OCI-LY7 (cell line): Measurements from ENCODE around the gene MRC2. TPM values are rescaled to one million over a fixed set of nuclear protein-coding genes. Genes with fewer than 3 reads are reported as not detected.

Experiments used
- Bru-seq: library from RNA; stranded (reverse); fragments of 400-500 nt; gene quantifications from one replicate; lab custom pipeline; 2021; lab: Mats Ljungman, UMichigan
- BruChase-seq, 2 experiments: library from RNA; stranded (reverse); fragments of 400-500 nt; gene quantifications; one replicate each; lab custom pipeline; 2021; lab: Mats Ljungman, UMichigan
- BruUV-seq: library from RNA; stranded (reverse); fragments of 400-500 nt; replicated peaks from 2 replicates; lab custom pipeline; 2021; lab: Mats Ljungman, UMichigan
- CTCF ChIA-PET: fragments of 300-600 bp; sonication (Branson Sonifier 250); formaldehyde crosslinking; loops from one replicate; lab custom pipeline; 2022; ENCODE audit warnings: antibody characterized with exemption; ENCODE audit not compliant: unreplicated experiment; lab: Charles Lee
- POLR2A ChIA-PET: fragments of 300-600 bp; sonication (Branson Sonifier 250); formaldehyde crosslinking; loops from one replicate; lab custom pipeline; 2022; ENCODE audit warnings: antibody characterized with exemption; lab: Charles Lee
- DNase-seq: peaks from one replicate; pipeline ENCODE4 v3.0.0-alpha.2; 2015; ENCODE audit warnings: low spot score
- H2AFZ ChIP-seq: fragments of 200-600 bp; sonication (generic), shearing (Covaris generic); 2 replicates; pipeline ENCODE4 v1.6.1; 2014; ENCODE audit warnings: mild to moderate bottlenecking, antibody characterized with exemption, low read length, moderate library complexity
- H3K27ac ChIP-seq: fragments of 200-600 bp; sonication (generic); 2 replicates; pipeline ENCODE4 v1.5.1; 2014; ENCODE audit warnings: mixed run types, low read depth, mild to moderate bottlenecking, moderate library complexity, low read length, inconsistent platforms; ENCODE audit not compliant: poor library complexity, severe bottlenecking
- H3K36me3 ChIP-seq: fragments of 200-600 bp; sonication (generic); 2 replicates; pipeline ENCODE4 v1.6.1; 2014; ENCODE audit warnings: mild to moderate bottlenecking, antibody characterized with exemption, low read length, moderate library complexity, mixed read lengths; ENCODE audit not compliant: insufficient read depth
- H3K4me1 ChIP-seq: fragments of 200-600 bp; sonication (generic); 2 replicates; pipeline ENCODE4 v1.5.1; 2014; ENCODE audit warnings: mild to moderate bottlenecking, low read length; ENCODE audit not compliant: insufficient read depth, poor library complexity, severe bottlenecking
- H3K4me2 ChIP-seq: fragments of 200-600 bp; sonication (generic); 2 replicates; pipeline ENCODE4 v1.6.1; 2014; ENCODE audit warnings: mild to moderate bottlenecking, low read length
- H3K4me3 ChIP-seq: fragments of 200-600 bp; sonication (generic); 2 replicates; pipeline ENCODE4 v1.5.1; 2014; ENCODE audit warnings: mild to moderate bottlenecking, low read depth, low read length; ENCODE audit not compliant: poor library complexity, severe bottlenecking
- H3K79me2 ChIP-seq: fragments of 200-600 bp; sonication (generic); 2 replicates; pipeline ENCODE4 v1.6.1; 2016; ENCODE audit warnings: low read depth, mild to moderate bottlenecking, low read length, moderate library complexity, mixed read lengths; ENCODE audit not compliant: insufficient read depth
- H3K9me2 ChIP-seq: fragments of 200-600 bp; sonication (generic); 2 replicates; pipeline ENCODE4 v1.6.1; 2016; ENCODE audit warnings: mild to moderate bottlenecking, low read length, mixed read lengths; ENCODE audit not compliant: insufficient read depth
- H3K9me3 ChIP-seq: fragments of 200-600 bp; sonication (generic); 2 replicates; pipeline ENCODE4 v1.6.1; 2014; ENCODE audit warnings: mild to moderate bottlenecking, mixed run types, low read length, mixed read lengths
- H4K20me1 ChIP-seq: fragments of 200-600 bp; sonication (generic); 2 replicates; pipeline ENCODE4 v1.6.1; 2014; ENCODE audit warnings: mild to moderate bottlenecking, antibody characterized with exemption, low read length, moderate library complexity, mixed read lengths; ENCODE audit not compliant: insufficient read depth
- EZH2phosphoT487 ChIP-seq: fragments of 200-600 bp; sonication (generic); IDR thresholded peaks from 2 replicates; pipeline ENCODE4 v1.6.1; 2018; ENCODE audit warnings: low read depth, borderline replicate concordance, mild to moderate bottlenecking, mixed run types, antibody characterized with exemption, low read length, moderate library complexity, mixed read lengths
- intact Hi-C: fragments of 100-400 bp; cut with micrococcal nuclease; formaldehyde crosslinking; loops from one replicate; pipeline ENCODE4 v1.10.0; 2022; ENCODE audit not compliant: unreplicated experiment
- long read RNA-seq: library from polyadenylated mRNA; stranded (forward); transcript quantifications from one replicate; pipeline ENCODE4 v2.0.0, GENCODE V29; 2022
- total RNA-seq, 2 experiments: library from RNA; depleted of rRNA in 1 of 2; stranded (reverse); fragments of >200 nt in 1 of 2; shearing (Covaris generic) in 1 of 2; gene quantifications; 2 replicates each; pipeline ENCODE4 v1.2.3, GENCODE V29; 2014 to 2022
- TF ChIP-seq, protein P1 (sequence below): fragments of 200-600 bp; sonication (generic); conservative IDR thresholded peaks from 2 replicates; pipeline ENCODE4 v1.5.1; 2014; ENCODE audit warnings: mild to moderate bottlenecking, antibody characterized with exemption, low read length, moderate library complexity, mixed read lengths

MRC2 gene
- total RNA-seq (2014; rRNA removed; shearing (Covaris generic)) (0.05 and 0.19 TPM in 2 replicates), total RNA-seq (2022) (0.27 TPM in 1 of 2 replicates, not detected in the other), Bru-seq, nascent RNA (percentile 16 among the genes with signal in this experiment), BruChase-seq, experiment 1, labeled RNA remaining after a 6-hour chase (percentile 15 among the genes with signal in this experiment), BruChase-seq, experiment 2, labeled RNA remaining after a 2-hour chase (percentile 11 among the genes with signal in this experiment)
- long read RNA-seq: 0 reads

DNA sequence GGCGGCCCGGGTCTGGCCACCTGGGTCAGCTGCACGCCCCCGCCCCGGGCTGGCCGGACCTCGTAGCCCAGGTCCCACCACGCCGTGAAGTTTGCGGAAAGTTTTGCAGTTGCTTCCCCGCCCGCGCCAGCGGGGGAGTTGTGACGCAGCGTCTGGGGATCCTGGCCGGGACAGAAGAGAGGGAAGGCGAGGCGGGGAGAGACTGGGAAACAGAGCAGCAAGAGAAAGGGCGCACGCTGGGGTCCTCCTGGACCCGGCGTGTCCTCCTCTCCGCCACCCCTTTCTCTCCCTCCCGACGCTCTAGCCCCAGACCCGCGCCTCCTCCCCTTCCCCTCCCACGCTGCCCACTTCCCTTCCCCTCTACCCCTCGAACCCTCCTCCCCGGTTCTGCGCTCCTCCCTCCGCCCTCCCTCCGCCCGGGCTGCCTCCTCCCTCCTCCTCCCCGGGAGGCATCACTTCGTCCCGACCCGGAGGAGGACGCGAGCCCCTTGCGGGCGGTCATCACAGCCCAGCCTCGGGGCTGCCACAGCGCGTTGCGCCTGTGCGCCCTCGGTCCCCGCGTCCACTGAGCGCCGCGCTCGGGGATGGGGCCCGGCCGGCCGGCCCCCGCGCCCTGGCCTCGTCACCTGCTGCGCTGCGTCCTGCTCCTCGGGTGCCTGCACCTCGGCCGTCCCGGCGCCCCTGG is at the start of gene MRC2:
MRC2 (plus strand) TSS at position 452 of the 685 bp plus-strand sequence; CDS start at position 585, 133 bp downstream.
- Histone ChIP-seq H3K4me1 (no peaks in the 10 kb centered on the region), H4K20me1 (no peaks in the 10 kb centered on the region), H3K79me2 (no peaks in the 10 kb centered on the region), H3K9me2 (no peaks in the 10 kb centered on the region), H3K27ac (no peak within 1 kb of the TSS), H2AFZ (no peak within 1 kb of the TSS), H3K9me3 (no peaks in the 10 kb centered on the region), H3K4me2 (peak within 1 kb of the TSS; percentile 25; the same call in 1 of the 2 replicates), H3K36me3 (no peaks in the 10 kb centered on the region), H3K4me3 (no peak within 1 kb of the TSS)
- ChIA-PET CTCF (no interaction called here), POLR2A (no interaction called here)
- TF ChIP-seq, protein P1, sequence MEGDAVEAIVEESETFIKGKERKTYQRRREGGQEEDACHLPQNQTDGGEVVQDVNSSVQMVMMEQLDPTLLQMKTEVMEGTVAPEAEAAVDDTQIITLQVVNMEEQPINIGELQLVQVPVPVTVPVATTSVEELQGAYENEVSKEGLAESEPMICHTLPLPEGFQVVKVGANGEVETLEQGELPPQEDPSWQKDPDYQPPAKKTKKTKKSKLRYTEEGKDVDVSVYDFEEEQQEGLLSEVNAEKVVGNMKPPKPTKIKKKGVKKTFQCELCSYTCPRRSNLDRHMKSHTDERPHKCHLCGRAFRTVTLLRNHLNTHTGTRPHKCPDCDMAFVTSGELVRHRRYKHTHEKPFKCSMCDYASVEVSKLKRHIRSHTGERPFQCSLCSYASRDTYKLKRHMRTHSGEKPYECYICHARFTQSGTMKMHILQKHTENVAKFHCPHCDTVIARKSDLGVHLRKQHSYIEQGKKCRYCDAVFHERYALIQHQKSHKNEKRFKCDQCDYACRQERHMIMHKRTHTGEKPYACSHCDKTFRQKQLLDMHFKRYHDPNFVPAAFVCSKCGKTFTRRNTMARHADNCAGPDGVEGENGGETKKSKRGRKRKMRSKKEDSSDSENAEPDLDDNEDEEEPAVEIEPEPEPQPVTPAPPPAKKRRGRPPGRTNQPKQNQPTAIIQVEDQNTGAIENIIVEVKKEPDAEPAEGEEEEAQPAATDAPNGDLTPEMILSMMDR: no peak
- TF ChIP-seq EZH2phosphoT487: no peak
- DNase-seq: no peak
- intact Hi-C loops: no loop called here
- no TSS peak for BruUV-seq

DNA sequence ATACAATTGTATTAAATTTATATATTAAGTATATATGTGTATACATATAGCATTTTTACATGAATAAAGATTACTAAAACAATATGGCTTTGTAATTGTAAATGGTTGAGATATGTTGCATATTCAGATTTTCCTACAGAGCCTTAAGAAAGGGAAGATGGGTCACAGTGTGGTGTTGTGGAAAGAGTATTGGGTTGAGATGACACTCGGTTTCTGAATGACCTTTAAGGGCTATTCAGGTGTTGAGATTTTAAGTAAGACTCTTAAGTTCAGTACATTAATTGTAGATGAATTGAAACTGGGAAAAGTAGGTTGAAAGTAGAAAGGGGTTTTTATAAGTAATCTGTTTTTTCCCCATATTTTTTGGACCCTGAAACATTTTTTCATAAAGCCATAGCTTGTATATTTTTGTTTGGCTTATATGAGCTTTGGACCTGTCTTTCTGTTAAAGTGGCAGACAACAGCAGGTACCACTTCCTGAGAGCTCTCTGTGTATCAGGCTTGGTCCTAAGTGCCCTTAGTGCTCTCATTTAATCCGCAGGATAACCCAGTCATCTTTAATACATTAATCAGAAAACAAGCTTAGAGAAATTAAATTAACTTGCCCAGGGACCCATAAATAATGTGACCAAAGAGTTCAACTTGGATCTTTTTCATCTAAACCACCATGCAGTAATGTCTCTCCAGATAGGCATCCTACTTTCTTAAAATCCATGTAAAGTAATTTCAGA is 48.5 kb upstream of the MRC2 start:
- H3K4me1 ChIP-seq: no peaks in the 10 kb centered on the region
- BruUV-seq: TSS peak; percentile 7
- H4K20me1 ChIP-seq: no peaks in the 10 kb centered on the region
- no peak for DNase-seq
- peaks cover 94% of the 10 kb centered on the region for H3K36me3 ChIP-seq
- H3K9me3 ChIP-seq: no peaks in the 10 kb centered on the region
- POLR2A ChIA-PET: interaction anchor here (0.5 to 1.0 kb wide), 2 partner anchors 18 to 932 kb away, joined by 3 to 4 read pairs; no protein-coding TSS in a partner anchor
- H3K79me2 ChIP-seq: no peaks in the 10 kb centered on the region
- no peak overlapping the region for H3K4me3 ChIP-seq
- no peak overlapping the region for H3K4me2 ChIP-seq
- no peak overlapping the region for H3K27ac ChIP-seq
- TF ChIP-seq EZH2phosphoT487: no peak
- TF ChIP-seq, protein P1: no peak
- CTCF ChIA-PET: no interaction called here
- H3K9me2 ChIP-seq: no peaks in the 10 kb centered on the region
- H2AFZ ChIP-seq: no peak overlapping the region
- intact Hi-C loops: no loop called here
